GM19397 (cell line): ENCODE results near the gene RHBDL1.
"Not testable (repeated sequence)": the region's sequence is repeated elsewhere in the genome, so short reads cannot be mapped to it uniquely, and the experiment has no call there.

Source experiments
- ATAC-seq: cut with Tn5 transposase; IDR thresholded peaks from one replicate; pipeline ENCODE4 v1.9.1; 2021; ENCODE audit warnings: mild to moderate bottlenecking, moderate library complexity; ENCODE audit not compliant: unreplicated experiment

RHBDL1 gene

DNA sequence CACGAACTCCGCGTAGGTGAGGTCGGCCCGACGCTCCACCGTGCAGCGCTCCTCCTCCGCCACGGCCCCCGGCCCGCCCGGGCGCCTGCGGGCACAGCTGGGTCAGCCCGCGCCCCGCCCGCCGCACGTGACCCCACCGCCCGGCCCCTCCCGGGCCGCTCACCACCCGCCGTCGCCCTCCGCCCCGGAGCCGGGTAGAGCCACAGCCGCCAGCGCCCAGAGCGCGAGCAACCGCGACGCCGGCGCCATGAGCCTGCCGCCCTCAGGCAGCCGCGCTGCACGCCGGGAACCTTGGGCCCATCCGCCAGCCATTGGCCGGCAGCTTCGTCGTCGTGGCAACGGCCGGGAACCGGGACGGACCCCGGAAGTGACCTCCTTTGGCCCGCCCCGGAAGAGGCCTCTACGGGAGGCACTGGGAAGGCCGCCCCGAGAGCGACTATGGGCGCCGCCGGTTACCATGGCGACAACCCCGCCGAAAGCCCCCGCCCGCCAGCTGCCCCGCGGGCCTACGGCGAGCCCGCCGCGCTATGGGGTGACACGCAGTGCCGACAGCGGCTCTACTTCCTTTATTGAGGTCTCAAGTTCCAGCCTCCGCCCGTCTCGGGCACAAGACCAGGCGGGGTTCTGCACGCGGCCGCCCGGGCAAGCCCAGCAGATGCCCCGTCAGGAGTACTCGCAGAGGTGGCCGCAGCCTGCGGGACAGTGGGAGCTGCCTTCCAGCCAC lies 8.8 kb downstream of the RHBDL1 start, which contains the start of gene JMJD8:
Gene JMJD8 (minus strand): TSS at position 264 of the 724 bp plus-strand sequence. CDS start 15 bp downstream, at position 249.
- peak; percentile 56 for ATAC-seq

DNA sequence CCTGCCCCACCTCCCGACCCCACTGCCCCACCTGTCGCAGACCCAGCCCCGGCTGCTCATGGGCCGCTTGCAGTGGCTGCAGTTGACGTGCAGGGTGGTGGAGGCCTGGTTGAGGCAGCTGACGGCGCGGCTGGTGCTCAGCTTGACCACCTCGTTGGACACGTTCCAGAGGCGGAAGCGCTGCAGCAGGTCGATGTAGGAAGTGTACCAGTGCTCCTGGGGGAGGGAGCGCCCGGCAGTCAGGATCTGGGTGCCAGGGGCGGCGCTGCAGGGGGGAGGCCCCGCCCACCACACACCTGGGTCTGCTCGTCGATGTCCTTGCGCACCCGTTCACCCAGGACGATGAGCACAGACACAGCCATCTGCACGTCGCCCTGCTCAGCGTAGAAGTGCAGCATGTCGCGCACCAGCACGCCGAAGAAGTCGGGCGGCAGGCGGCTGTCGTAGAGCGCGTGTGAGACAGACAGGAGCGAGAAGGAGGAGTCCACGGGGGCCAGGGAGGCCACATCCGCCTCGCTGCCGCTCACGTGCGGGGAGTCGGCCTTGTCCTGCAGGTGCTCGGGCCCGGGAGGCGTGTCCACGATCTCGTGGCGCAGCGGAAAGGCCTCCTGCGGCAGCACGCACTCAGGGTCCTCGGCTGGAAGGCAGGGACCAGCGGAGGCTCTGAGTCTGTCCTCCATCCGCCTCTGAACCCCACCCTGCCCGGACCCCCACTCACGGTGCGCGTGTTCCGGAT lies 9.7 kb downstream of the RHBDL1 start:
- ATAC-seq: no peak

DNA sequence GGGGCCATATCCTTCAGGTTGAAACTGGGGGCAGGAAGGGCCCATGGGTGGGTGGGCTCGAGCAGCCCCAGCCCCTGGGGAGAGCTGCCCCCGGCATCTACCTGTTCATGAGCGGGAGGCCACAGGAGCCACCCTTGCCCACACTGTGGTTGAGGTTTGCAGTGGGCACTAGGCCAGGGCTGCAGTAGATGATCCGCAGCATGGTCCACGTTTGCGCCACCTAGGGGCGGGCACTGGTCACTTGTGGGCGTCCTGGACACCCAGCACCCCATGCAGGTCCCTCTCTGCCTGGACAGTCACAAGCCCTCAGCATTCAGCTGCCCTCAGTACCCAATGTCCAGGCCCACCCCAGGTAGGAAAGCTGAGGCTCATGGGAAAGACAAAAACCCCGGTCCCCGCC lies 10.5 kb downstream of the RHBDL1 start:
- no peak for ATAC-seq

DNA sequence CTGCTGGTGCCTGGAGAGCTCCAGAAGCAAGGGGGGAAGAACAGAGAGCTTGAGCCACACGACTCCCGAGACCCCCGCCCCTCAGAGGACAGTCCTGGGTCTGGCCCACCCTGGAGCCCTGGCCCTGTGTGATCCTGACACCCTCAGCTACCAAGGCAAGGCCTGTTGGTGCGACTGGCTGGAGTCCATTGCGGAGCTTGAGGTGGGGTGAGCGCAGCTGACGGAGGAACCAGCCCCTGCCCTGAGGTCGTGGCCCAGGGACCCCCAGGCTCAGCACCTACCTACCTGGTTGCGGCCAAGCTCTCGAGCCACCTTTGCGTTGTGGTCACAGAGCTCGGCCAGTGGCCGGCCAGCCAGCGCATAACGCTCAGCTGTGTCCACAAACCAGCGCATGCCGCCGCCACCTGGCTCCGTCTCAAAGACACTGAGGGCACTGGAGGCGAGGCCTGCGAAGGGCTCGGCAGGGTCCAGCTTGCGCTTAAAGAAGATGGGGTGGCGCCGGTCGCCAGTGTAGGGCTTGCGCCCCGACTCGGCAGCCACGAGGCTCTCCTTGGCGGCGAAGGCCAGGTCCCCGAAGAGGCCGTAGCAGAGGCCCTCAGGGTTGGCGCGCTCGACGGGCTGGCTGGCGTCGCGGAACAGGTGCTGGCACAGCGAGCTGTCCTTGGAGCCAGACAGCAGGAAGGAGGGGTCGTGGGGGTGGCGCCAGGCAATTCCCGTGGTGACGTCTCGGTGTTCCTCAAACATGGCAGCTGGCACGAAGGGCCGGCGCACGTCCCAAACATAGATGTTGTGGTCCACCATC lies 11.2 kb downstream of the RHBDL1 start:
- no peak for ATAC-seq

DNA sequence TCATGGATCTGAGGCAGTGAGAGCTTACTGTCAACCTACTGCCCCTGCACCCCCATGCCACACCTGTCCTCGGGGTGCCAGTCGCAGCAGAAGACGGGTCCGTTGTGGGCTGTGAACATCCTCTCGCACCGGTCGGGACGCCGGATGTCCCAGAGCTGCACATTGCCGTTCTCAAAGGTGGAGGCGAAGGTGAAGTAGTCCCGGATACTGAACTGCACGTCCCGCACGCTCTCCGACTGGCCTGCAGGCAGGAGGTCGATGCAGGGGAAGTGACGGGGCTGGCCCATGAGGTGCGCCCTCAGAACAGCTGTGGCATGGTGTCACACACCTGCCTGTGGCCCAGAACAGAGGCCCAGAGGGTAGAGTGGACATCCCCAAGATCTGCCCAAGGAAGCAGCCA lies 12.0 kb downstream of the RHBDL1 start:
- ATAC-seq: no peak

DNA sequence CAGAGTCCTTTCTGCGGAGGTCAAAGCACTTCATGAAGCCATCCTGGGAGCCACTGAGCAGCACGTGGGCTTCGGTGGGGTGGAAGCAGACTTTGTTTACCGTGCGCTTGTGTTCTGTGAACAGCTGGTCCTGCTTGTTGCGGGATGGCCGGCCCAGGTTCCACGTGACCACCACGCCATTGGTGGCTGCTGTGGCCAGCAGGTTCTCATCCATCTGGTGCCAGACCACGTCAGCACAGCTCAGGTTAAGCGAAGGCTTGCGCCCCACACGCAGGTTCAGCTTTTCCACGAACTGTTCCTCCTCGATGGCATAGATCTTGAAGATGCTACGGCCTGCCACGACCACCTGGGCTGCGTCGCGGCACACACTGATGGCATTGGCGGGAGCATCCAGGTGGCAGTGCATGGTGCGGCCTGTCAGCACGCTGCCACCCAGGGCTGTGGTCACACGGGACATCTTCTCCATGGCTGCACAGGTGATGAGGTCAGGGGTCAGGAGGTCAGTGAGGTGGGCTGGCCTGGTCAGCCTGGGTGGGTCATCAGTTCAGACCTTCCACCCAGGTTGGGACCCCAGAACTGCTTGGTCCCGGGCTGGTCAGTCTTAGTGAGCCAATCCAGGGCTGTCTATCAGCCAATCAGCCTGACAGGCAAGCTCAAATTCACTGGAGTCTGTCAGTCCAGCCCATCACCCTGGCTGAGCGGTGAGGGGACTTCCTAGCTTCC lies 13.9 kb downstream of the RHBDL1 start:
- no peak for ATAC-seq

DNA sequence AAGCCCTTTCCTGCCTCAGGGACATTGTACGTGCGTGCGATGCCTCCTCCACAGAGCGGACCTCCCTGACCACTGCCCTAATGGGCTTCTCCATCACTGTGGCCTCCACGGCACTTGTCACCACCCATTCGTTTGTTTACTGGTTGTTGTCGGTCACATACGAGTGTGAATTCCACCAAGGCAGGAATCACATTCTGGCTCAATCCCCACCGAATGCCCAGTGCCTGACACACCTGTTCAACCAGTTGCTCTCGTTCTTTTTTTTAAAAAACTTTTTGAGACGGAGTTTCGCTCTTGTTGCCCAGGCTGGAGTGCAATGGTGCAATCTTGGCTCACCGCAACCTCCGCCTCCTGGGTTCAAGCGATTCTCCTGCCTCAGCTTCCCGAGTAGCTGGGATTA lies 15.8 kb downstream of the RHBDL1 start:
- not testable (repeated sequence) for ATAC-seq

DNA sequence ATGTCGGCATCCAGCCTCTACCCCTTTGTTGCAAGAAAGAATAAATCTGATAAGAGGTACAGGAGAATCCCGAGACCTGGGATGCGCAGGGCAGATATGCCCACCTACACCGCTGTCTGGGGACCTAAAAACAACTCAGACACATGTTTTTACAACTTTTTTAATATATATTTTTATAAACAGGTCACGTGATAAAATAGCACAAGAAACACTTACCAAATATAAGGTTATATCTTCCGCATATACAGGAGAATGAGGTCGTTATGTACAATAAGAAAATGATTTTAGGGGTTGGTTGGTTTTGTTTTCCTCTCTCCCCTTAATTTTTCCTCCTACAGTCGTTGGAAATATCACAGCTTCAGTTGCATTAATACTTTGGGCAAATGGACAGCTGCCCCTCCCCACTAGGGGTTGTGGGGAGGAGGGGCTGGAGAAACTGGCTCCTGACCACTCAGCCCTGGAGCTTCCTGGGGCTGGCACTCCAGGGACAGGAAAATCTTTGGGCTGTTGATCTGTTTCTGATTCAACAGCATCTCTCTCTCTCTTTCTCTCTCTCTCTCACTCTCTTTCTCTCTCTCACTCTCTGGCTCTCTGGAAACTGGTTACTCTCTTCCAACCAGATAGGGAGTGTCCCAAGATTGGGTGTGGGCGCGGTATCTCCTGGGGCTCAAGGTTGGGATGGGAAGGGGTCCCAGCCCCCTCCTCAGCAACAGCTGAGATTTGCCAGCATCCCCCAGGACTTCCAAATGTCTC lies 17.1 kb downstream of the RHBDL1 start:
- no peak for ATAC-seq

DNA sequence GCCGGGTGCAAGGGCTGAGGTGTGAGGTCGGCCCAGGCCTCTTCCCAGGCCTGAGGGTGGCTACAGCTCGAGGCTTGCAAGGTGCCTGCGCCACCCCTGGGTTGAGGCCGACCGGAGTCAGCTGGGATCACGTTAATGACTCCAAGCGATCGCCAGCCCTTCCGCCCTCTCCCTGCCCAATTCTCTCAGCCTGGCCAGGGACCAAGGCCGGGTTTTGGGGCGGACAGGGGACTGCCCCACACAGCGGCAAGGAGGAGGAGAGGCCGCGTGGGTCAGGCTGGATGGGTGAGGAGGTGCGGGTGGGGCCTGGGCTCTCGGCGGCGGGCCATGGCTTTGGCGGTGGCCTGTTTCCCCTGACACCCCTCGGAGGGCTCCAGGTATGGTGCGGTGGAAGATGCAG lies 17.9 kb downstream of the RHBDL1 start:
- ATAC-seq: no peak

DNA sequence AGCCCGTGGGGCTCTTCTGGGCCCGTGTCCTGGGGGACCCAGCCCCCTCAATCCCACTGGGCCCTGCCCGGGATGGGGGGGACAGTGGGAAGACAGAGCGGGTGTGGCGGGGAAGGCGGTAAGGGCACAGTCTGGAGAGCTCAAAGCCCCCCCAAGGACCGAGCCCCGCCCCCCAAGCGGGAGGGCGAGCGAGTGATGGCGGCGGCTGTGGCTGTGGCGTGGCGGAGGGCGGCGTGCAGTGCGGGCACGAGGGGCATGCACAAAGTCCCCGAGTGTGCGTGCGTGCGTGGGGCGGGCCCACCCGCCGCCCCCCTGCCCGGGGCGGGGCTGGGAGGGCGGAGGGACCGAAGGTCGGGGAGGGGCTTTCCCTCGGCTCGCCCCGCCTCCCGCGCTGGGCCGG lies 18.3 kb downstream of the RHBDL1 start:
- ATAC-seq: no peak

DNA sequence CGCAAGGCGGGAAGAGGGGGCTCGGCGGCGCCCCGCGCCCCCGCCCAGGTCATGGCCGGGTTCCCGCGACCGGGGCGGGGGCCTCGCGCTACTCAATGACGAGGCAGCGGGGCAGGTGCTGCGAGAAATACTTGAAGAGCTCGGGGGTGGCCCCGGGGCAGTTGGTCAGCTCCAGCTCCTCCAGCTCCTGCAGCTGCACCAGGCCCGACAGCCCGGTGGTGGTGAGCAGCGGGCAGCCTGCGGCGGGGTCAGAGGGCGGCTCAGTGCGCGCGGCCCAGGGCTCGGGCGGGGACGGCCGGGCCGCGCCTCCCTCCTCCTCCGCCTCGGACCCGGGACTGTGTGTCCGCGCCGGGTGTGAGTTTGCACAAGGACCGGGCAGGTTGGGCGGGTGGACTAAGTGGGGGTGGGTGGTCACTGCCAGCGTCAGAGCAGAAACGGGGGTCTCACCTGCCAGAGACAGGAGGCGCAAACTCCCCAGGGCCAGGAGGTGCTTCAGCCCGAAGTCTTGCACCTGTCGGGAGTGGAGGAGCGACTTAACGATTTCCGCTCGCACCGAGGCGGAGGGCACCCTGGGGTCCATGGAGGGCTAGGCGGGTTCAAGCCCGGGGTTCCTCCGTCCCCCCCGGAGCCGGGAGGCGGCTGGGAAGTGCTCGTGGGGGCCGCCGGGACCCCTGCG lies 18.9 kb downstream of the RHBDL1 start:
- ATAC-seq: no peak

DNA sequence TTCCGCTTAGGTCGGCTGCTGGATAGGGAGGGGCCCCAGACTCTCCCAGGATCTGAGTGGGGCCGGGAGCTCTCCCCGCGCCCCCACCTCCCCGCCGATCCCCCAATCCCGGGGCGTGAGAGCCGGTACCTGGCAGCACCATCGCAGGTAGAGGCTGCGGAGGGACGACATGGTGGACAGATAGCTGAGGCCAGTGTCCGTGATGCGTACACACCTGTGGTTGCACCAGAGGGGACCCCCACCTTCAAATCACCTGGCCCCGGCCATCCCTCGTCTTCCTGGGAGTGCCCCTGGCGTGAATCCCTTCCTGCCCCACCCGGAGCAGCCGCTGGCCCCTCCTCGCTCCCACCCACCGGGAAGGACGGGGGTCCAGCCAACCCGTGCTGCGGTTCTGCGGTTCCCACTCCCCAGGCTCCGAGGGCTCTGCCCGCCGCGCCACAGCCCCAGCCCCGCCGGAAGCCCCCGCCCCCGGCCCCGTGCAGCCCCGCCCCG lies 19.4 kb downstream of the RHBDL1 start:
- ATAC-seq: no peak

DNA sequence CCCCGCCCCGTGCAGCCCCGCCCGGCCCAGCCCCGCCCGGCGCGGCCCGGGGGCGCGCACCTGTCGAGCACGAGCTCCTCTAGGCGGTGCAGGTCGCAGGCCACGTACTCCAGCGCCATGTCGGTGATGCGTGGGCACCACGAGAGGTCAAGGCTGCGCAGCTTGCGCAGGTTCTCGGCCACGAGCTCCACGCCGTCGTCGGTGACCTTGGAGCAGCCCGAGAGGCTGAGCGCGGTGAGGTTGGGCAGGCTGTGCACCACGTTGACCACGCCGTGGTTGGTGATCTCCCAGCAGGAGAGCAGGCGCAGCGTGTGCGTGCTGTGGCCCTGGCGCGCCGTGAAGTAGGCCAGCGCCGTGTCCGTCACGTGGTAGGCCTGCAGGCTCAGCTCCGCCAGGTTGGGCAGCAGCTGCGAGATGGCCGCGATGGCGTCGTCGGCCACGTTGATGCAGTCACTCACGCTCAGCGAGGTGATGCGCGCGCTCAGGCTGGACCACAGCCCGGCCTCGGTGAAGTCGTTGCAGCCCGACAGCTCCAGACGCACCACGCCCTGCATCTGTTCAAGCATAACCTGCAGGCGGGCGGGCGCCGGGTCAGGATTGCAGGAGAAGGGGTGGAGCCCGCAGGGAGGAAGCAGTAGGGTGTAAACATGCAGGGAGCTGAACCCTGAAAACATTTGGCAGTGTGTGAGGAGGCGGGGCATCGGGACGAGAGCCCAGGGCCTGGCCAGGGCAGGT lies 20.1 kb downstream of the RHBDL1 start:
- ATAC-seq: no peak

DNA sequence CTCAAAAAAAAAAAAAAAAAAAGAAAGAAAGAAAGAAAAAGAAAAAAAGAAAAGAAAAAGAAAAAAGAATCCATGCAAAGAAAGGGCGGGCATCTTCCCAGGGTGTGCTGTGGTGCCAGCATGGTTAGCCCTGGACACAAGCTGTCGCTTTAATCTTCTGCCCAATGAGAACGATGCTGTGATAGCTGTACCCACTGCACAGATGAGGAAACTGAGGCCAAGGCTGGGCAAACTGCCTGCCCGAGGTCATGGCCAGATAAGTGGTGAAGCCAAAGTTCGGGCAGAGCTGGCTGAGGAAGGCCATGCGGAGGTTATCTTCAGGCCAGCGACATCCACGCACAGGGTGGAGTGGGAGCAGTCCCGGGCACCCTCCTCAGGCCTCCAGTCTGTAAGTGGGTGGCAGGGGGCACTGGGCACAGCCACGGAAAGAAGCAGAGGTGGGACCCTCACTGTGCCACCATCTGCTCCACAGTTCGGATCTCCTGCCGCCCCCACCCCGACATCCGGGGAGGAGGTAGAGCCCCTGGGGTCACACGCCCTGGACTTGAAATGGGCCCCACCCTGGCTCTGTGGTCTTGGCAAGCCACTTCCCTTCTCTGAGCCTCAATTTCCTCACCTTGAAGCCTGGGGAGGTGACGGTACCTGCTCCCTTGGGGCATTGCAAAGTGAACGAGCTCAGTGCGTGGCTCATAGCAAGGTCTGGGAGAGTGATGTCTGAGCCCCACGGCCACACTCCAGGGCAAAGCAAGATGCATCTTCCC lies 23.6 kb downstream of the RHBDL1 start:
- no peak for ATAC-seq

DNA sequence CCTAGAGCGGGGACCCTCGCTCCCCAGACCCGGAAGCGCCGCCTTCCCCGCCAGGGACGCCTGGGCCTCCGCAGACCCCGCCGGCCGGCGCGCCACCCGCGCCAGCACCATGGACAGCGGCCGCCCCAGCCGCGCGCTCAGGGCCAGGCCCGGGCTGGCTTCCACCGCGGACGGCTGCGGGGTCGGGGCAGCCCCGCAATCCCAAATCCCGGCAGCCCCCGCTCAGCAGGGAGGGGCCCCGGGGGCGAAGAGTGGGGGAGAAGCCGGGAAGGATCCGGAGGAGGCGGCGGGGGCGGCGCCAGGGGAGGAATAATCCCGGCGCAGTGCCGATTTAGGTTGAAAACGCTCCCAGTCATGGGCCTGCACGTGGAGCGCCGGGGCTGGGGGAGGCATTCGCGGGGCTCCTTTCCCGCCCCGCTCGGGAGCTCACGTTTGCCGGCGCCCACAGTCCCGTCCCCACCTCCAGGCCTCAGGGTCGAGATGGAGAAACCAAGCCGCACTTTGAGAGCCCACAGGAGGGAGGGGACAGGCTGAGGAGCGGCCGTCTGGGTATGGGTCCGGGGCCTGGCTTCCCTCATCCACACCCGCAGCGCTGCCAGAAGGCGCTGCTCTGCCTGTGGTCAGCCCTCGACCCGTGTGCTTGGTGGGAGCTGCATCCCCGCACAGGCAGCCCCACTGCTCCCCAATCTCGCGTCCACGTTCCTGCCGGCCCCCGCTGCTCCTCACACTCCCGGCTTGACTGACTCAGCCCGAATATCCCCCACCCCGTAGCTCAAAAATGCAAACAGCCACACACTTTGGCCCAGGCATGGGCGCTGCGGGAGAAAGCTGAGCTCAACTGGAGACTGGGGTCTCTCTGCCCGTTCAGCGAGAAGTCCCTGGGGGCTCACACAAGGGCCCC lies 25.5 kb downstream of the RHBDL1 start:
- no peak for ATAC-seq

DNA sequence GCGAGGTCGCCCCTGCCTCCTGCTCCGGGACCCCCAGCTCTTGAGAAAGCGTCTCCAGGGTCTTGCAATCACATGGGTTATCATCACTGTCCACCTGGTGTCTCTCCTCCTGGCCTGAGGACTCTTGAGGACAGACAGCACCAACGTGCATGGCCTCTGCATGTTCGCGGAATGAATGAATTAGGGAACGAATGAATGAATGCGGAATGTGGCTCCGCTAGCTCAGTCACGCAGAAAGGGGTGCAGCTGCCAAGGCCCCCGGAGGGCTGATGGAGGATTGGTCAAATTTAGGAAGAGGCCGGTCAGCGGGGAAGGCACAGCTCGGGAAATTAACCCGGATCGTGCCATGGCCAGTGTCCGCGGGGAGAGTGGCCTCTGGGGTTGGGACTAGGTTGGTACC lies 26.9 kb downstream of the RHBDL1 start:
- no peak for ATAC-seq

DNA sequence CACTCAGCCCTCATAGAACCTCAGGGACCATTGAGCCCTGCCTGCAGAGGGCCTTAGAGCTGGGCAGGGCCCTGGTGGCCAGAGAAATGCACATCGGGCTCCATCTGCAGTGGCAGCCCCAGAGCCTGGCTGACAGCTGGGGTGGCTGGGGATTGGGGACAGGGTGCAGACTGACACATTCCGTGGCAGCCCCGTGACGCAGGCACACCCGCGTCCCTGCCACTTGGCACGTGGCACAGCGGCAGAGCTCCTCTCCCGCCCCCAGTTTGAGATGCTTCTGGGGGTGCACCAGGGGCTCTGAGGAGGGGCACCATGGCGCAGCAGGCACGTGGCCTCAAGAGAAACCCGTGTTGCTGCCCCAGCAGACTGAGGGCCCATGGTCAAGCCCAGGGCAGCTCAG lies 27.9 kb downstream of the RHBDL1 start:
- no peak for ATAC-seq
